NCI-H1417 (cell line): Measurements from ENCODE around the gene ARAP1.

Experiments used
- DNase-seq, 3 experiments: peaks; one replicate each; lab custom pipeline; 2025; lab: John Stamatoyannopoulos, UW

ARAP1 gene

GRCh38 chr11:72762641-72763304 lies 10.6 kb upstream of the ARAP1 start:
- no peak for DNase-seq

GRCh38 chr11:72760539-72761405 lies 8.6 kb upstream of the ARAP1 start:
- DNase-seq: peak in 1 of 3 experiments; percentile 29

DNA sequence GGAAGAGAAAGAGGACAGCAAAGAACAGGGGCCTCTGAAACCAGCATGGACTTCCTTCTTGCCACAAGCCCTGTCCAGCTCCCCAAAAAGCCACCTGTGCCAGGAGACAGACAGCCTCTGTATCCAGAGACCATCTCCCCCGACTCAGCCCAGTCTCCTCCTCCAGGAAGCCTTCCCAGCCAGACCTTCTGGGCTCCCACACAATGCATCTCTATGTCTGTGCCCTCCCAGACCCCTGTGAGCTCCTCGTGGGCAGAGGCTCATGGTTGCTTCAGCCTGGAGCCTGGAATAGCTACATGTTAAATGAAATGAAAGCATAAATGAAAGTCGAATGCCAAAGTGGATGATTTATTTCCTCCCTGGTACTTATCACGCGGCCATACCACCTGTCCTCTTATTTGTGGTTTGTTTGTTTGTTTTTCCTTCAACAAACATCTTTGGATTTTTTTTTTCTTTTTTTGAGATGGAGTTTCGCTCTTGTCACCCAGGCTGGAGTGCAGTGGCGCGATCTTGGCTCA lies 7.3 kb upstream of the ARAP1 start:
- DNase-seq: peak in 2 of 3 experiments; percentile 59 to 77

DNA sequence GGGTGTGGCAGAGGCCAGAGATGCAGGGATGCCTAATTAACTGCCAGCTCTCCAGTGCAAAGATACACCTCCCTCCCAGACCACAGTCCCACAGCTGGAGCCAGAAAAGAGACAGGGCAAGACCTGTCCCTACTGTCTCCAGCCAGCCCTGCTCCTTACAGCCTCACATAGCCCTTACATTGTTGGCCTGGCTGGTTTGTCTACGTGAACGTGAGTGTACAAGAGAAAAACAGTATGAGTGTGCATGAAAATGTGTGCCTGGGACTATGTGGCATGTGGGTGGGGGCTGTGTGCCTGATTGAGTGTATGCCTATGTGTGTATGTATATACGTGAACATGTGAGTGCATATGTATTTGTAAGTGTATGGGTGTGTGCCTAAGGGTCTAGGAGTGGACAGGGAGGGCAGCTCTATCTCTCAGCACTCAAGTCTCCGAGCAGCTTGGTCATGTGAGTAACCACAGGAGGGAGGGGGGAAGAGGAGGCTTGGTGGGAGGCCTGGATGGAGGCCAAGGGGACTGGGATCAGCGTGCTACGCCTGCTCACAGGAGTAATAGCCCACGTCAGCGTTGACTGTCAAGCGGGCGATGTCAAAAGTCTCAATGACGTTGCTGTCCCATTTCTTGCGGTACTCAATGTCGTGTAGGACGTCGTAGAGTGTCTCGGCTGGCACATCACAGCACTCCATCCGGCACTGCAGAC lies 6.6 kb upstream of the ARAP1 start:
- DNase-seq: peak; percentile 28 to 90 (median 55)

DNA sequence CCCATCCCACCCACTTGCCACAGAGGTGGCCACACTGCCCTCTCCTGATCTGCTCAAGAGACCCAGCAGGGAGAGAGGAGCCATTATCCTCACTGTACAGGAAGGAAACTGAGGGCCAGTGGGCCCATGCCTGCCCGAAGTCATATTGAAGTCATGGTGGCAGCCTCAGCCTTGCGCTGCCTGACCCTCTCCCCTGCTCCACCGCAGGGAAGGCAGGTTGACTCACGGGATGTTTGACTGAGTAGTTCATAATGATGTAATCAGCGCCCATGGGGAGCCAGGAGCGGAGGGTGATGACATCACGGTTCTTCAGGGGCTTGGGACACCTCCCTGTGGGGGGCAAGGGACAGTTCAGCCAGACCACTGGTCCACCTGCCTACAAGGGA lies 6.1 kb upstream of the ARAP1 start:
- DNase-seq: no peak

GRCh38 chr11:72755713-72756285 lies 3.6 kb upstream of the ARAP1 start:
- no peak for DNase-seq

- DNase-seq: no peak
These were observed 2.4 kb upstream of the ARAP1 start for GRCh38 chr11:72754544-72755155.

DNA sequence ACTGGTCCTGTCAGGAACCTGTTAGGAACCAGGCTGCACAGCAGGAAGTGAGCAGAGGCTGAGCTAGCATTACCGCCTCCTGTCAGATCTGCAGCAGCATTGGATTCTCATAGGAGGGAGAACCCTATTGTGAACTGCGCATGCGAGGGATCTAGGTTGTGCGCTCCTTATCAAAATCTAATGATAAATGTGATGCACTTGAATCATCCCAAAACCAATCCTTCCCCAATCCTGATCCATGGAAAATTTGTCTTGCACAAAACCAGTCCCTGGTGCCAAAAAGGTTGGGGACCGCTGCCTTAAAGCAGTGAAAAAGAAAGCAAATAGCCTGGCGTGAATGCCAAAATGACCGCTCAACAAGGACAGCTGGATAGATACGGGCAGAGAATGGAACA lies 1.9 kb upstream of the ARAP1 start:
- DNase-seq: no peak

DNA sequence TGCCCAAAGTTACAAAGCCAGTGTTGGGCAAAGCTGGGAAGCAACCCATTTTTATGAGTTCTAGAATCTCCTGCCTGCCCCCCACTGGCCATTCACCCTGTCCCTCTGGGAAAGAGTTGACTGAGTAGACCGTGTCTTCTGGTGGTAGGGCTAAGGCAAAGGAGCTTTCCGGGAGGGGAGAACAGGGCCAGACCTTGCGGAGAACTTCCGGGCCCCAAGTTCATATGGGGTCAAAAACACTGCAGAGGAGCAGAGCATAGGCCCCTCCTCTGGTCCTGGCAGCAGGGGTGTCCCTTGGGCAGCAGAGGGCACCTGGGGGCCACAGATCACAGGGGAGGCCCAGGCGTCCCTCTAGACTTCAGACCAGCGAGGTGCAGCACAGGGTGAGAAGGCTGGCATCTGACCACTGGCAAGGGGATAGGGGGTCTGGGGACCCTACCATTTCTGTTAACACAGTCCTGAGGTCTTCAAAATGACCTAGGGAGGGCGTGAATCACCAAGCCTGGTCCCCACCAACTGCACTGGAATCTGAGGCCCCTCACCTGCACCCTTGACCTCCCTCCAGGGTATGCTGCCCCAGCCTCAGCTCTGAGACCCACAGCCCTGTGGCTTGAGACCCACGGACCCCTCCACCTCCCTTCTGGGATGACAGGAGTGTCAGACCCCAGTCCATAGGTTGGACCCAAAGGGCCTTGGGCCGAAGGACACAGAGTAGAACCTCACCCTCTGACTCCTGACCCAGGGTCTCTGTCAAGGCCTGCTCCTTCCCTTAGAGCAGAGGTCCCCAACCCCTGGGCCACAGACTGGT lies 1.3 kb upstream of the ARAP1 start:
- no peak for DNase-seq

DNA sequence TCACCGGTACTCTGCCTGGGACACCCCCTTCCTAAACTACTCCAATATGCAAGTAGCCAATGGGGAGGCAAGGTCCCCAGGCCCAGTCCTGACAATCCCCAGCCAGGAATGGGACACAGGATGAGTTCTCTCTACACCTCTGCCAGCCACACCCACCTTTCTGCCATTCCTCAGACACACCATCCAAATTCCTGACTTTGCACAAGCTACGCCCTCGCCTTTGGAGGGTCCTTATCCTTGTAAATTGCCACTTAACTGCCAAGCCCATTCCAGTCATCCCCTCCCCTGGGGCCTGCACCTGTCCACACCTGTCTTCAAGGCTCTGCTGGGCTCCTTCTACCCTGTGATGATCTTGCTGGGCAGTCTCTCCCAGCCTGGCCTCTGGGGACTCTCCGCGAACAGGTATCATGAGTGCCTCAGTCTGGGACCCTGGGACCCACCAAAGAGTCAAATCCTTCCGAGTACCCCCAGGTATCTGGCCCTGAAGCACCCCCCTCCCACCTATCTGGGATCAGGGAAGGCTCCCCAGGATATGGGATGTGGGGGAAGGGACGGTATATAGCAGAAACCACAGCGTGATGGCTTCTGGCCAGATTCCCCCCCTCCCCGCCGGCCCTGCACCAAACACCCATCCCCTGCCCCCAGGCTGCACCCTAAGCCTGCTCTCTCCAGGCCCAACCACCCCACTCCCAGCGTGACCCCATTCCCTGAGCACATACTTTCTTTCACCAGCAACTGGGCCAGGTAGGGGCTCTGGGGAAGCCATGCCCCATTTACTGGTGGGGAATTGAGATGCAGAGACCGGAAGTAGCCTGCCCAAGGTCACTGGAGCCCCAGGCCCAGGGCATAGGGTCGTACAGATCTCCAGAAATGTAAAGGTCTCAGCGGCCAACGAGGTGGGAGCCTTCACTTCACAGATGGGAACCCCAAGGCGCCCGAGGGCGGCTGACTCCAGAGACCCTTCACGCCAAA lies 806 bp downstream of the ARAP1 start:
- peak; percentile 37 to 91 (median 64) for DNase-seq

DNA sequence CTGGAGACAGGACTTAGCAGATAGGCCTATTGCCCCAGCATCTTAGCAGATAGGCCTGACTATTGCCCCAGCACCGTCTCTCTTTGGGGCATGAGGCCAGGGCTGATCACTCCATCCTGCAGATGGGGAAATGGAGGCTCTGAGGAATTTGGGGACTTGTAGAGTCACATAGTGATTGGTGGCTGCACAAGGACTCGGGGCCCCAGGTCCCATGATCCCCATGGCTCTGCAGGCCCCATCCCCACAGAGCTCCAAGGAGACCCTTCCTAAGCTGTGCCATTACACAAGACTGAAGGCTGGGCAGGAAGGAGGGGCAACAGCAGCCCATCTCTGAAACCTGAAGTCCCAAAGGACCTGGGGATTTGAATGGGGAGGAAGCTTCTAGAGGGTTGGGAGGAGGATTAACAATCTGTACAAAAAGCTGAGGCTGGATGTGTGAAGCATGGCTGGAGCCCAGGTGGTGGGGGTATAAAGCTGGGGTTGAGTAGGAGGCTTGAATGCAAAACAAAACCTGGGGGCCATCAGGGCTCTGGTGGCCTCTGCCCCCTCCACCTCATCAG lies 1.6 kb downstream of the ARAP1 start:
- no peak for DNase-seq

DNA sequence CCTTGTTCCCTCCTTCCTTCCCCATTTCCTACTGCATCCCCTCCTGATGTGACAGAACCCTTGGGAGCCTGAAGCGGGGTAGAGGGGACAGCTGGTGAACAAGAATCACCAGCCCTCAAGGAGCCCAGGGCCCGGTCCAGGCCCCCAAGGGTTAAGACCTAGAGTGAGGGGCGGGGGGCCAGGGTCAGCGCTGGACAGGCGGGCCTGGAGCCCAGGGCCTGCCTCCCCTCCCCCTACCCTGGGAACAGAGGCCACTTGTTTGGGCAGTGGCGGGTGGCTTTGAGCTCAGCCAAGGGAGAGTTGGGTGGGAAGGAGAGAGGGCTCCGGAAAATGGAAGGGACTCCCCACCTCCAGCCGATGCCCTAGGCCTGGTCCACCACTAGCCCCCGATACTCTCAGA lies 2.1 kb downstream of the ARAP1 start:
- no peak for DNase-seq

DNA sequence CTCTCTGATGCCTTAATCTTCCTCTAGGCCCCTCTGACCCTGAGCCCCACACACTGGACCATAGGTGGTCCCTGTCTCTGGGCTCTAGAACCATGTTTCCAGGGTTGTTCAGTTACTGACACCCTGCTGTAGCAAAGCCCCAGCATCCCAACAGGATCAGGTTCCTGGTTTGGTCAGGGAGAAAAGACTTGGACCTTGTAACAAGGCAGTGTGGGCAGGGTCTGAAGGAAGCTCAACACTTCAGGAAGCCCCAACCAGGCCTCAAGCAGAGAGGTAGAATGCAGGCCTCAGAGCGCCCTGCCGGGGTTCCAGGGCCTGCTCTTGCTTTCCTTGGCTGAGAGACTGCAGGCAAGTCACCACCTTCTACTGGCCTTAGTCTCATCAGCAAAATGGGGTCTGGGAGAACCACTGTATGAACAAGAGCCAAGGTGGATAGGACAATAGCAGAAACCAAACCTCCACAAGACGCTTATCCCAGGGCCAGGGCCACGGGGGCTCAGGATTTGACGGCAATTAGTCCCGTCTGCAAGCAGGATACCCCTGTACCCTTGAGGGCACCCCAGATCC lies 4.8 kb downstream of the ARAP1 start:
- DNase-seq: no peak

DNA sequence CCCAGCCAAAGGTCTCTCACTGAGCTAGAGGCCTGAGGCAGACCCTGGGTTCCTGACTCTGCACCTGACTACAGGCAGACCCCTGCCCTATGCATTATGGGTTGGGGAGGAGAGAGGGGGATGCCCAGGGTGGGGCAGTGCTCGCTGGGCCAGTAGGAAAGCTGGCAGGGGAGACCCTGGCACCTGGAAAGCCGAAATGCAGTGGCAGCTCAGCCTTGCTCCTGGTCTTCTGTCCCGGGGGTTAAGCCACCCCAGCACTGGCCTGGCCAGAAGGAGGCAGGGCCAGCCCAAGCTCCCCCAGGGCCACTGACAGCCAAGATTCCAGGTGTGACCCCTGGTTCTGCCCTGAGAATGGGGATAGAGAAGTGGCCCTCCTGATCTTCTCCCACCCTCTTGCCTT lies 5.4 kb downstream of the ARAP1 start:
- no peak for DNase-seq

DNA sequence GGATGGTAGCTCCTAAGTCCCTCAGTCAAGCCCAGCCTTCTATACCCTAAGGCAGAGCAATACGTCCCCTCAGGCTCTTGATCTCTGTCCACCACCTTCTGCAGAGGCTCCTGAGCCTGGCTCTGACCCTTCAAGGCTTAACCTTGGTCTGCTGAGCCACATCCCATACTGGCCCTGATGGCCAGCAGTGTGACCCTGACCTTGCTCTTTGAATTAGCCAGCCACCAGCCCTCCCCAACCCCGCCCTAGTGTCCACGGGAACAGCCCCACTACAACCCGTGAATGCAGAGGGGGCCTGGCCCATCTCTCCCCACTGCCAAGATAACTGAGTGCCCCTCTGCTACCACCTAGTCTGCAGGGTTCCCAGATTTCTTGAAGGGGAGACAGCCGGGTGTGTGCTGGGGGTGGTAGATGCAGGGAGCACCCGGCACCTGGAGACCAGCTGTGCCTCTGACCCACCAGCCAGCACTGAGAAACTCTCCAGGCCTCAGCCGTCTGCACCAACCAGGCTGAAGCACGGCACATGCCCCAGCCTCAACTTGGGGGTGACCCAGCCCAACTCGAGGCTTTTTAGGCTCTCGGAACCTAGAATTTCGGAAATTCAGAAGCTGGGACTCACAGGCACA lies 6.2 kb downstream of the ARAP1 start:
- no peak for DNase-seq

DNA sequence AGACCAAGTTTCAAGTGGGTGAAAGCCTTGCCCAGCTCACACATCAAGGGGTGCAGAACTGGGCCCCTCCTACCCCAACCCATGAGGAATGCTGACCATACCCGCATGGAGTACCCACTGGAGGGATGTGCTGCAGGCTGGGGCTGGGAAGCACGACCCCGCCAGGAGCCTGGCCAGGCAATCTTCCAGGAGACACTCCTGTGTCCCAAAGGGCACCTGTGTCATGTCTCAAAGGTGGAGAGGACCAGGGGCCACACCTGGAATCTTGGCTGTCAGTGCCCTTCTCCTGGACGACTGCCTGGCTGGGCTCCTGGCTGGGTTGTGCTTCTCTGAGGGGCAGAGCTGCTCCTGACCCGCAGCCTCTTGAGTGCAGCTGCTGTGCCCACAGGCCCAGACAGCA lies 6.7 kb downstream of the ARAP1 start:
- no peak for DNase-seq

DNA sequence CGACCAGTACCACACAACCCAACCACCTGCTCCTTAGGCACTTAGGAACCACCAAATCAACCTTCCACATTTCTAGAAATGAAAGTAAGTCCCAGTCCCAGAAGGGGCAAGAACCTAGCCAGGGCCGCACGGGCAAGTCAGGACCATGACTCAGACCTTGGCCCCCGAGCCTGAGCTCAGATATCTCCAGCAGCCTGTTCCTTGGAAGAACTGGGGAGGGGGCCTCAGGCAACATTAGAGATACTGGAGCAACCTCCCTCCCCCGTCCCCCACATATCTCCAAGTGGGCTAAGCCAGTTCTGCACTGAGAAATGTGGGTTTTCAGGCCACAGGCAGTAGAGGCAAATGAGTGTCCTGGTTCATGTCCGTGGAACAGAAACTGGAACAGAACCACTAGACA lies 7.7 kb downstream of the ARAP1 start:
- DNase-seq: no peak
